ENCODE results near the gene ENTR1.

- TF ChIP-seq CTCF (IDR thresholded peaks at IDR 0.05) = no peak
- TF ChIP-seq POLR2A (IDR thresholded peaks at IDR 0.05) = no peak
- TF ChIP-seq POLR2AphosphoS5 (IDR thresholded peaks at IDR 0.05; ENCODE audit: insufficient read depth in 1 of 2, low read depth in 1 of 2) = no peak
Measured at GRCh38 chr9:136403538-136403914, 6.9 kb downstream of the ENTR1 start.

Measured in vagina (tissue), 2 donors.